ENCODE measurements around the gene POM121L12. TPM values are rescaled to one million over a fixed set of nuclear protein-coding genes. Genes with fewer than 3 reads are reported as not detected.

POM121L12 gene
- total RNA-seq, 1 experiment from 2014 or later = not detected

DNA sequence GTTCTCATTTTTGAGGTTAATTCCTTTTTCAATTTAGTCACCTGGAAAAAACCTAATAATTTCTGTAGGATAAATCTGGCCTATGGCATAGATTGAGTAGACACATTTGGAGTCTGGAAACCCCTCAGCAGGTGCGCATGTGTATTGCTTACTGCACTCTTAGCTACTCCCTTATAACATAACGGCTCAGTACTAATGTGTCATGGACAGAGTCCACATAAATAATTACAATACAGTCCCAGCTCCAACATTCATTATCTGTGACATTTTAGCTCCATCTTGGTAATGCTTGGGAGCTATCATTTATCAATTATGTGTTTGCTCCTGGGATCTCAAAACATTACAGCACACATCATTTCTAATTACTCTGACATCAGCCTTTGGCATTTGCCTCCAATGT, 33.2 kb downstream of the POM121L12 start:
- Histone ChIP-seq H3K4me3 (no peak overlapping the region), H3K27me3 (no peaks in the 10 kb centered on the region; the same call in 1 of the 2 replicates), H3K27ac (no peak overlapping the region), H3K36me3 (no peaks in the 10 kb centered on the region), H3K9me3 (replicated peaks) (no peaks in the 10 kb centered on the region), H3K4me1 (no peaks in the 10 kb centered on the region)
- DNase-seq = no peak

DNA sequence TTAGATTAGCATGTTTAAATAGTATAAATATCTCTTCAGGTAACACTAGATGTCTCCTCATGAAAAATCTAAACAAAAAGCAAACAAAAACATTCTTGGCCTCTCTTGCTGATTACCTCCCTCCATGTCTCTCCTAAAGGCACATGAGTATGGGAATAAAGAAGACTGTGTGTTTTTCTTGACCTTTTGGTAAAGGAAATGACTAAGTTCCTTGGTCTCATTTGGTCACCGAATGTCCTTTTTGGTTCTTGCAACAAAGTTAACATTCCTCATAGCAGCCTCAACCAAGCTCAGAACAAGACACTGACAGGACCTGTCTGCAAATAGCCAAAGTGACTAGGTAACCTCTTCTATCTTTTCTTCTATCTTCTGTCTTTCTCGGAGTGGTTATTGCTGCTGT, 35.5 kb downstream of the POM121L12 start:
- no peaks in the 10 kb centered on the region for H3K4me1 ChIP-seq
- H3K36me3 ChIP-seq = no peaks in the 10 kb centered on the region
- no peaks in the 10 kb centered on the region; the same call in 1 of the 2 replicates for H3K27me3 ChIP-seq
- DNase-seq = no peak
- no peak overlapping the region for H3K27ac ChIP-seq
- H3K4me3 ChIP-seq = no peak overlapping the region
- no peaks in the 10 kb centered on the region for H3K9me3 ChIP-seq (replicated peaks)

Measured in SJCRH30 (cell line).